Keratinocyte (primary cell): ENCODE measurements around the gene SIX3. TPM values are rescaled to one million over a fixed set of nuclear protein-coding genes. Genes with fewer than 3 reads are reported as not detected.

Source experiments
- DNase-seq: peaks from one replicate; pipeline ENCODE4 v3.0.0-alpha.2; 2011; ENCODE audit warnings: low read depth, missing footprints, low spot score
- FAIRE-seq: peaks from 2 replicates; lab custom pipeline; 2011; peaks lifted over from hg19 to GRCh38; lab: Jason Lieb, UNC
- H2AFZ ChIP-seq: 2 replicates; pipeline ENCODE4 v1.6.0; 2012; ENCODE audit warnings: low read length, control low read depth, inconsistent platforms; ENCODE audit not compliant: control insufficient read depth
- H3K27ac ChIP-seq: 2 replicates; pipeline ENCODE4 v1.5.1; 2011; ENCODE audit warnings: low read length; ENCODE audit not compliant: control insufficient read depth, insufficient read depth
- H3K27me3 ChIP-seq: 3 replicates; pipeline ENCODE4 v1.6.0; 2011; ENCODE audit warnings: low read length; ENCODE audit not compliant: control insufficient read depth, insufficient read depth; ENCODE audit errors: extremely low read depth
- H3K36me3 ChIP-seq, 2 experiments: 2 replicates in 1 of 2; 3 replicates in 1 of 2; pipeline ENCODE4 v1.5.1; 2011; ENCODE audit warnings: low read length in 2 of 2, mild to moderate bottlenecking in 1 of 2; ENCODE audit not compliant: control insufficient read depth in 2 of 2, insufficient read depth in 2 of 2; ENCODE audit errors: extremely low read depth in 1 of 2
- H3K4me1 ChIP-seq: 3 replicates; pipeline ENCODE4 v1.5.1; 2011; ENCODE audit warnings: low read length; ENCODE audit not compliant: control insufficient read depth, insufficient read depth; ENCODE audit errors: extremely low read depth
- H3K4me2 ChIP-seq: 3 replicates; pipeline ENCODE4 v1.6.0; 2011; ENCODE audit warnings: low read depth, low read length; ENCODE audit not compliant: control insufficient read depth, insufficient read depth; ENCODE audit errors: extremely low read depth
- H3K4me3 ChIP-seq, 3 experiments: fragments of 200-600 bp in 1 of 3; sonication (generic) in 1 of 3; 2 replicates in 2 of 3; 3 replicates in 1 of 3; pipeline ENCODE4 v1.5.1; 2011 to 2016; ENCODE audit warnings: low read length in 3 of 3, mild to moderate bottlenecking in 3 of 3, control low read depth in 2 of 3, inconsistent platforms in 1 of 3, low read depth in 1 of 3, mixed read lengths in 1 of 3, mixed run types in 1 of 3, moderate library complexity in 1 of 3; ENCODE audit not compliant: control insufficient read depth in 2 of 3, insufficient read depth in 2 of 3; ENCODE audit errors: extremely low read depth in 1 of 3
- H3K79me2 ChIP-seq: 2 replicates; pipeline ENCODE4 v1.6.0; 2012; ENCODE audit warnings: low read length; ENCODE audit not compliant: control insufficient read depth, insufficient read depth
- H3K9ac ChIP-seq: 3 replicates; pipeline ENCODE4 v1.6.0; 2011; ENCODE audit warnings: low read length; ENCODE audit not compliant: control insufficient read depth, insufficient read depth; ENCODE audit errors: extremely low read depth
- H3K9me1 ChIP-seq: 3 replicates; pipeline ENCODE4 v1.6.0; 2011; ENCODE audit warnings: low read length; ENCODE audit not compliant: control insufficient read depth, insufficient read depth; ENCODE audit errors: extremely low read depth
- H3K9me3 ChIP-seq: 2 replicates; pipeline ENCODE4 v1.5.1; 2012; ENCODE audit warnings: low read depth, low read length; ENCODE audit not compliant: control insufficient read depth
- H4K20me1 ChIP-seq: 3 replicates; pipeline ENCODE4 v1.6.0; 2011; ENCODE audit warnings: low read length; ENCODE audit not compliant: control insufficient read depth, insufficient read depth; ENCODE audit errors: extremely low read depth
- EZH2 ChIP-seq: IDR thresholded peaks from one replicate; pipeline ENCODE4 v1.6.1; 2012; ENCODE audit warnings: inconsistent platforms, mild to moderate bottlenecking, low read length, moderate library complexity
- dilution Hi-C: fragments of 300-500 bp; cut with MboI; formaldehyde crosslinking; loops from one replicate; pipeline ENCODE4 v1.7.0; 2020; ENCODE audit warnings: low sequenced_read_pairs; ENCODE audit not compliant: extremely low pct_ligation_motif_present
- polyA plus RNA-seq, 5 experiments: library from polyadenylated mRNA; depleted of rRNA in 3 of 5; stranded (reverse) in 3 of 5; stranded (forward) in 1 of 5; unstranded in 1 of 5; fragments of >200 nt; gene quantifications; 1 replicate in 1 of 5; 2 replicates in 3 of 5; 3 replicates in 1 of 5; pipeline versions ENCODE4 v1.2.1 to v1.2.3, GENCODE V29; 2011 to 2012; ENCODE audit warnings: missing spikeins in 2 of 5, low read depth in 1 of 5, low replicate concordance in 1 of 5
- TF ChIP-seq, protein P1 (sequence below), 3 experiments: IDR thresholded peaks in 1 of 3; conservative IDR thresholded peaks in 1 of 3; optimal IDR thresholded peaks in 1 of 3; 2 replicates in 2 of 3; 3 replicates in 1 of 3; pipeline versions ENCODE3 to v1.5.1; 2011; ENCODE audit warnings: low read length in 3 of 3, mild to moderate bottlenecking in 3 of 3, moderate library complexity in 2 of 3, control low read depth in 1 of 3, inconsistent platforms in 1 of 3; ENCODE audit not compliant: insufficient read depth in 2 of 3; ENCODE audit errors: extremely low read depth in 1 of 3

SIX3 gene
- polyA plus RNA-seq, 1 donor (not counting 4 experiments of a cell fraction or from before 2014, with no cell fraction given): not detected

DNA sequence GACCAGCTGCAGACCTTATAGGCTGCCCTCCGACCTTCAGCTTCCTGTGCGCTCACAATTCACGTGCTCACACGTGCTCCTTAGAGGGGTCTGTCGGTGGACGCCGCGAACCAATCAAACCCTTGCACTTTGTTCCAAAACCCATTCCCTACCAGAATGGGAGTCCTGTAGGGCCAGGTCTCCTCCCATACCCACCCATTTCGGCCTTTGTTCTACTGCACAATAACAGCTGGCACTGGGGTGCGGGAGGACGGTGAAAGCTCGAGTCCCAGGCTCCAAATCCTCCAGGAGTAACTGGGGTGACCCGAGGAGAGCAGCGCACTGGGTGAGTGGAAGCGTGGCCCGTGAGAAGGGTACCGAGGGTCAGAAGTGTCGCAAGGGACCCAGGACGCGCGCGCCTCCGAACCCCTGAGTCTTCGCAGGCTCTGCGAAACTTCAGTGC lies 13.0 kb downstream of the SIX3 start:
- no peak overlapping the region for H3K4me2 ChIP-seq
- TF ChIP-seq, protein P1, sequence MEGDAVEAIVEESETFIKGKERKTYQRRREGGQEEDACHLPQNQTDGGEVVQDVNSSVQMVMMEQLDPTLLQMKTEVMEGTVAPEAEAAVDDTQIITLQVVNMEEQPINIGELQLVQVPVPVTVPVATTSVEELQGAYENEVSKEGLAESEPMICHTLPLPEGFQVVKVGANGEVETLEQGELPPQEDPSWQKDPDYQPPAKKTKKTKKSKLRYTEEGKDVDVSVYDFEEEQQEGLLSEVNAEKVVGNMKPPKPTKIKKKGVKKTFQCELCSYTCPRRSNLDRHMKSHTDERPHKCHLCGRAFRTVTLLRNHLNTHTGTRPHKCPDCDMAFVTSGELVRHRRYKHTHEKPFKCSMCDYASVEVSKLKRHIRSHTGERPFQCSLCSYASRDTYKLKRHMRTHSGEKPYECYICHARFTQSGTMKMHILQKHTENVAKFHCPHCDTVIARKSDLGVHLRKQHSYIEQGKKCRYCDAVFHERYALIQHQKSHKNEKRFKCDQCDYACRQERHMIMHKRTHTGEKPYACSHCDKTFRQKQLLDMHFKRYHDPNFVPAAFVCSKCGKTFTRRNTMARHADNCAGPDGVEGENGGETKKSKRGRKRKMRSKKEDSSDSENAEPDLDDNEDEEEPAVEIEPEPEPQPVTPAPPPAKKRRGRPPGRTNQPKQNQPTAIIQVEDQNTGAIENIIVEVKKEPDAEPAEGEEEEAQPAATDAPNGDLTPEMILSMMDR (optimal IDR thresholded peaks at IDR 0.05 in 1 of 3, IDR thresholded peaks at IDR 0.05 in 1 of 3, conservative IDR thresholded peaks at IDR 0.05 in 1 of 3; ENCODE audit: extremely low read depth in 1 of 3, insufficient read depth in 2 of 3, low read length in 3 of 3): no peak
- peak; percentile 2 for TF ChIP-seq EZH2

DNA sequence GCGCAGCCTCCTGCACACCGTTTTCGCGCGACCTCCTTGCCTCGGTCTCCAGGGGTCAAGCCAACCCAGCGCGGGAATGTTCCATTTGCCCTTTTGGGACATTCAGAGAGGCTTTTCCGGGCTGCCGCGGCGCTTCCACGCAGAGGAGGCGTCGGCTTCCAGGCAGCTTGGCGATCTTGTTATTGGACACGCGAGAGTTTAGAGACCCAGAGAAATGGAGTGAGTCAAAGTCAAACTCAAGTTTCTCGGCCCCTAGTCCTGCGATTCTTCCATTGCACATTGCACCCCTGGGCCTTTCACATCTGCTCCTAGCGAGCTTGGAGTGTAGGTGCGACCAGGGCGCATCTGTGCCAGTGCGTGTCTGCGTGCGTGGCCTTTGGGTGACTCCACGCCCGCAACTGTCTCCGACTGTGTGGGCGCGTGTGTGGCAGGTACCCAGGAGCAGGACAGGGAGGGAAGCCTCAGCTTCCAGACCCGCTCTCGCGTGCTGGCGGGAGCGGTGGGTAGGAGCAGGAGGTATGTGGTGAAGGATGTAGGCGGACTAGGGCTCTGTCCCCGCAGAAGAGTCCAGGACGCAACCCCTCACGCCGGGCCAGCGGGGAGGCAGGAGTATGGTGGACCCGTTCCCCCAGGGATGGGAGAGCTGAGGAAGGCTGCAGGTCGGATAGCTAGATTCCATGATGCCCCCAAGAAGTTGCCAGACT lies 13.5 kb downstream of the SIX3 start:
- H3K36me3 ChIP-seq: no peaks in the 10 kb centered on the region
- no peaks in the 10 kb centered on the region for H3K9me3 ChIP-seq
- dilution Hi-C loops: loop anchor here (25.0 kb wide), 1 partner anchor 468 kb away; no protein-coding TSS in a partner anchor
- peak overlapping the region in 2 of 3 experiments; percentile 43 to 49 for H3K4me3 ChIP-seq
- FAIRE-seq: no peak
- no peak for DNase-seq
- no peaks in the 10 kb centered on the region for H3K79me2 ChIP-seq
- H3K27me3 ChIP-seq: peaks cover 47% of the 10 kb centered on the region
- no peak overlapping the region for H3K27ac ChIP-seq
- peak; percentile 89 for TF ChIP-seq EZH2
- TF ChIP-seq, protein P1 (optimal IDR thresholded peaks at IDR 0.05 in 1 of 3, IDR thresholded peaks at IDR 0.05 in 1 of 3, conservative IDR thresholded peaks at IDR 0.05 in 1 of 3; ENCODE audit: extremely low read depth in 1 of 3, insufficient read depth in 2 of 3, low read length in 3 of 3): no peak
- no peaks in the 10 kb centered on the region for H4K20me1 ChIP-seq
- H3K4me1 ChIP-seq: peaks cover 29% of the 10 kb centered on the region
- H3K9ac ChIP-seq: no peak overlapping the region
- H3K4me2 ChIP-seq: peak overlapping the region; percentile 72
- no peaks in the 10 kb centered on the region for H3K9me1 ChIP-seq
- H2AFZ ChIP-seq: peak overlapping the region; percentile 15

More for the DNA sequence above, 13.0 kb downstream of the SIX3 start:
- H3K27me3 ChIP-seq: peaks cover 53% of the 10 kb centered on the region
- H3K9ac ChIP-seq: no peak overlapping the region
- H3K27ac ChIP-seq: no peak overlapping the region
- no peak for DNase-seq
- H4K20me1 ChIP-seq: no peaks in the 10 kb centered on the region
- no peak overlapping the region for H3K4me3 ChIP-seq
- H3K9me3 ChIP-seq: no peaks in the 10 kb centered on the region
- H2AFZ ChIP-seq: no peak overlapping the region
- dilution Hi-C loops: loop anchor here (25.0 kb wide), 1 partner anchor 467 kb away; no protein-coding TSS in a partner anchor
- H3K36me3 ChIP-seq: no peaks in the 10 kb centered on the region
- no peaks in the 10 kb centered on the region for H3K79me2 ChIP-seq
- H3K9me1 ChIP-seq: no peaks in the 10 kb centered on the region
- no peak for FAIRE-seq
- peaks cover 26% of the 10 kb centered on the region for H3K4me1 ChIP-seq
